ENCODE measurements around the gene HCRTR1.

HCRTR1 gene

DNA sequence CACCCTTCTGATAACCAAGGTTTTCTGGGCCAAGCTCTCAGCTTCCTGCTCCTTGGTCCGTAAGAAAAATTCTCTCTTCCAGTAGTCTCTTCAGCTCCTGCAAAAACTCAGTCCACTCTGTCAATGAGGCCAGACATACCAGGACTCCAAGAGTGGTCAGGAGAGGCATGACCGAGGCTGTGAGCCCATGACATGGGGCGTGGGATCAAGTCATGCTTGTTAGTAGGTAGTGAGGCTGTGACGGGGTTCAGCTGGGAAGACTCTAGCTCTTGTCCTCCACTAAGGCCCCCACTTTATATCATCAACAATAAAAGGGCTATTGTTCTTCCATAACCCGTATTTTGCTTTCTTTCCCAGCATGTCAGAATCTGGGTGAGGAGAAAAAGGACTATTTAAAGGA, 10.1 kb upstream of the HCRTR1 start:
- Mint-ChIP-seq H3K36me3 (ENCODE audit: low read depth) (no peaks in the 10 kb centered on the region), H3K27me3 (ENCODE audit: low read depth) (peaks cover 20% of the 10 kb centered on the region), H3K4me1 (ENCODE audit: low read depth) (peaks cover 2% of the 10 kb centered on the region), H3K27ac (no peak overlapping the region), H3K9me3 (no peaks in the 10 kb centered on the region), H3K4me3 (no peak overlapping the region)

- Mint-ChIP-seq H3K4me1 (ENCODE audit: low read depth) (peaks cover 2% of the 10 kb centered on the region), H3K27me3 (ENCODE audit: low read depth) (peaks cover 11% of the 10 kb centered on the region), H3K27ac (no peak overlapping the region), H3K9me3 (no peaks in the 10 kb centered on the region), H3K4me3 (no peak overlapping the region), H3K36me3 (ENCODE audit: low read depth) (no peaks in the 10 kb centered on the region)
Observed at GRCh38 chr1:31609514-31610118, 7.9 kb upstream of the HCRTR1 start.

DNA sequence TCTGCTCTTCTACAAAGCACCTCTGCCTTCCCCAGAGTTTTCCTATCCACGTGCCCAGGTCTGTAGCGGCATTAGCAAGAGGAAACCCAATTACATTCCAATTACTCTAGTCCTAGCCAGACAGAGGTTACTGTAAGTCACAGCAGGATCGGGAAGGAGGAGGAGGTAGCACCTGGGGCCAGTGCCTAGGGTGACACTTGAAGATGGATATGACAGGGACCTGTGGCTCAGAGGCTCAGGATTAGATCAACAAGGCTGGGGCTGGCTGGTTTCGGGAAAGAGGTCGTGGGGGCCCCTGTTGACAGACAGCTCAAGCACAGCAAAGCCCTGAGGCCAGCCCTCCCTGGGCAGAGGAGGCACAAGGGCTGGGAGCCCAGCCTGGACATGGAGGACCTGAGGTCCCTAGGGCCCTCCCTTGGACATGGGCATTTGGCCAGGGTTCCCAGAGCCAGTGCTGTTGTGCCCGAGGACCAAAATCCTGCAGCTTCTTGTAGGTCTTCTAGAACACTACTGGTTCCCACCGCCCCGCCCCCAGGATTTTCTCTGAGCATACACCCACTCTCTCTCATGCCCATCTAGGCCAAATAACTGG, 3.0 kb upstream of the HCRTR1 start:
- H3K36me3 Mint-ChIP-seq (ENCODE audit: low read depth): peaks cover 2% of the 10 kb centered on the region
- H3K27ac Mint-ChIP-seq: no peak overlapping the region
- H3K4me3 Mint-ChIP-seq: no peak overlapping the region
- peaks cover 37% of the 10 kb centered on the region for H3K27me3 Mint-ChIP-seq (ENCODE audit: low read depth)
- no peaks in the 10 kb centered on the region for H3K4me1 Mint-ChIP-seq (ENCODE audit: low read depth)
- H3K9me3 Mint-ChIP-seq: no peaks in the 10 kb centered on the region

- H3K4me1 Mint-ChIP-seq (ENCODE audit: low read depth): no peaks in the 10 kb centered on the region
- peaks cover 2% of the 10 kb centered on the region for H3K36me3 Mint-ChIP-seq (ENCODE audit: low read depth)
- H3K27me3 Mint-ChIP-seq (ENCODE audit: low read depth): peaks cover 40% of the 10 kb centered on the region
- no peaks in the 10 kb centered on the region for H3K9me3 Mint-ChIP-seq
- no peak overlapping the region for H3K4me3 Mint-ChIP-seq
- H3K27ac Mint-ChIP-seq: no peak overlapping the region
Observed at GRCh38 chr1:31615414-31615813, 2.1 kb upstream of the HCRTR1 start.

DNA sequence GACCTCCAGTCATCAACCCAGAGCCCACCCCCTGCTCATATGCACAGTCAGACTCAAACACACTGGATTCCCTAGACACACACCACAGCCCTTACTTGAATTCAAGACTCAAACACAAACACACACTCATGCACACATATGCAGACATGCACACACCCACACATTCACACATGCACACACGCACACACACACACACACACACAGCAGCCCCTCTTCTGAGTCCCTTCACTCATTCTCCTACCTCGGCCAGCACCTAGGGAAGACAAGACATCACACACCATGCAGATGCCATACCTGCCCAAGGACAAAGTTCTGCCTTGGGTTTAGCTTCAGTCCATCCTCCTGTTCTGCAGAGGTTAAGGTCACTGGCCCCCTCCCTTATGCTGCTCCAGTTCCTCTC, 1.6 kb upstream of the HCRTR1 start:
- Mint-ChIP-seq H3K27ac (no peak overlapping the region), H3K9me3 (no peaks in the 10 kb centered on the region), H3K4me3 (no peak overlapping the region), H3K27me3 (ENCODE audit: low read depth) (peaks cover 40% of the 10 kb centered on the region), H3K4me1 (ENCODE audit: low read depth) (no peaks in the 10 kb centered on the region), H3K36me3 (ENCODE audit: low read depth) (peaks cover 2% of the 10 kb centered on the region)

DNA sequence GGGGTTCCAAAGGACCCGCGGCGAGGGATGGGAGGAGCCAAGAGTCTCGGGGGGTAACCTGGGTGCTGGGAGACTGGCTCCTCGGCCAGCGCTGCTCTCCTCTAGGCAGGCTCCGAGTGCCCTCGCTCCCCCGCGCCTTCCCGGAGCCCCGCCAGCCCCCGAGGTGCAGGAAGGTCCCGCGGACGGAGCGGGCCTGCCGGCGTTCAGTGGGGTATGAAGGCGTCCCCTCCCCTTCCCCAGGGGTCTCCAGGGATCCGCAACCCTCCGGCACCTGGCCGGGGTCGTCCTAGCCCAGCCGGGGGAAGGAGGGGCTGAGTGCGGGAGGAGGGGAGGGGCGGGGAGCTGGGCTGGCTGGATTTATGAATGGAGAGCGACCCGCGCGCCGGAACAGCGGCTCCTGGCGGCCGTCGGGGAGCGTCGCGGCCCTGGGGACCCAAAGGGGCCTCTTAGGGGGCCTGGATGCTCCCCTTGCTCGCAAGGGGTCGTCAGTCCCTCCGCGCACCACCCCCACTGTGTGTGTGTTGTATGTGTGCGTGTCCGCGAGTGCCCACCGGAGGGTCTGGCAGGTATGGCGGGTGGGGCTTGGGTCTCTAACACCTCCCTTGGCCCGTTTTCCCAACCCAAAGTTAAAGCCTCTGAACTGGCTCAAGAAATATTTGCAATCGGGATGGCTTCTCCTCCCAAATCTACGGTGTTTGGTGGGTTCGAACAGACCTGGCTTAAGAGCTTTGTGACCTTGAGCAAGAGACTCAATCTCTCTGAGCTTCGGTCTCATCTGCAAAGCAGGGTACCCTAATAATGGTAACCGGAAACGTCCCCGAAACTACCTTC, 642 bp downstream of the HCRTR1 start:
- Mint-ChIP-seq H3K4me1 (ENCODE audit: low read depth) (peaks cover 1% of the 10 kb centered on the region), H3K36me3 (ENCODE audit: low read depth) (peaks cover 2% of the 10 kb centered on the region), H3K4me3 (no peak overlapping the region), H3K9me3 (no peaks in the 10 kb centered on the region), H3K27me3 (ENCODE audit: low read depth) (peaks cover 36% of the 10 kb centered on the region), H3K27ac (no peak overlapping the region)

- Mint-ChIP-seq H3K9me3 (no peaks in the 10 kb centered on the region), H3K27ac (no peak overlapping the region), H3K36me3 (ENCODE audit: low read depth) (peaks cover 2% of the 10 kb centered on the region), H3K4me3 (no peak overlapping the region), H3K27me3 (ENCODE audit: low read depth) (peaks cover 36% of the 10 kb centered on the region), H3K4me1 (ENCODE audit: low read depth) (peaks cover 6% of the 10 kb centered on the region)
Observed at GRCh38 chr1:31618916-31619846, 1.7 kb downstream of the HCRTR1 start.

DNA sequence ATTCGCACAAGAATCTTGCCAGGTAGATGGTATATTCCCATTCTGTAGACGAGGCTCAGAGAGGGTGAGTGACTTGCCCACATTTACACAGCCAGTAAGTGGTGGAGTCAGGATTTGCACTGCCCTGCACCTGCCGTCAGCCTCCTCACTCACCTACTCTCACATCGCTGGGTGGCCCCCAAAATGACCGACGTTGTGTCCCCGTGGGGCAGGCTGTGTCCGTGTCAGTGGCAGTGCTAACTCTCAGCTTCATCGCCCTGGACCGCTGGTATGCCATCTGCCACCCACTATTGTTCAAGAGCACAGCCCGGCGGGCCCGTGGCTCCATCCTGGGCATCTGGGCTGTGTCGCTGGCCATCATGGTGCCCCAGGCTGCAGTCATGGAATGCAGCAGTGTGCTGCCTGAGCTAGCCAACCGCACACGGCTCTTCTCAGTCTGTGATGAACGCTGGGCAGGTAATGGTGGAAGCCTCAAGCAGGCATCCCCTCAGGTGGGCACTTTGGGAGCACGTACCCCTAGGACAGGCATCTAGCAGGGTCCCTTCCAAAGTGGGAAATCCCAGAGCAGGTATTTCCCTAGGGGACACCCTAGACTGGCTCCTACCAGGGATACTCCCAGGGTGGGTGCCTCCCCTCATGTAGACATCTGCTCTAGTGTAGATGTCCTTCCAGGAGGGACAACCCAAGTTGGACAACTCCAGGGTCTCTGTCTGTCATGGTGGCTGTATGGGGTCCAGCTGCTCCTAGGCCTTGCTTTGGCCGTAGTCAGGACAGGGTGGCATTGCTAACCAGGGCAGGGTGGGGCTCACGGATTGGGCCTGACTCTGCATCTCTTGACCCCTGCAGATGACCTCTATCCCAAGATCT, 3.4 kb downstream of the HCRTR1 start:
- H3K27ac Mint-ChIP-seq: no peak overlapping the region
- H3K4me3 Mint-ChIP-seq: no peak overlapping the region
- peaks cover 32% of the 10 kb centered on the region for H3K27me3 Mint-ChIP-seq (ENCODE audit: low read depth)
- H3K9me3 Mint-ChIP-seq: no peaks in the 10 kb centered on the region
- H3K4me1 Mint-ChIP-seq (ENCODE audit: low read depth): peaks cover 8% of the 10 kb centered on the region
- peaks cover 2% of the 10 kb centered on the region for H3K36me3 Mint-ChIP-seq (ENCODE audit: low read depth)

DNA sequence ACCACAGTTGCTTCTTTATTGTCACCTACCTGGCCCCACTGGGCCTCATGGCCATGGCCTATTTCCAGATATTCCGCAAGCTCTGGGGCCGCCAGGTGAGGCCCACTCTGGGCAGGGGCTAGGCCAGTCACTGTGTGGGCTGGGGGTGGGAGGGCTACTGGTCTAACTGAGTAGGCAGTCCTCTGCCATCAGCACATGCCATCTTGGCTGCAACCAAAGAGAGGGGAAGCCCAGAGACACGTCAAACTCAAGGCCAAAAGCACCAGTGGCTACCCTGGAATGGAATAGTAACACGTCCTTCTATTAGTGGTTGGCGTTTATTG, 4.0 kb downstream of the HCRTR1 start:
- no peak overlapping the region for H3K4me3 Mint-ChIP-seq
- H3K36me3 Mint-ChIP-seq (ENCODE audit: low read depth): peaks cover 2% of the 10 kb centered on the region
- no peak overlapping the region for H3K27ac Mint-ChIP-seq
- no peaks in the 10 kb centered on the region for H3K9me3 Mint-ChIP-seq
- H3K4me1 Mint-ChIP-seq (ENCODE audit: low read depth): peaks cover 8% of the 10 kb centered on the region
- H3K27me3 Mint-ChIP-seq (ENCODE audit: low read depth): peaks cover 26% of the 10 kb centered on the region

DNA sequence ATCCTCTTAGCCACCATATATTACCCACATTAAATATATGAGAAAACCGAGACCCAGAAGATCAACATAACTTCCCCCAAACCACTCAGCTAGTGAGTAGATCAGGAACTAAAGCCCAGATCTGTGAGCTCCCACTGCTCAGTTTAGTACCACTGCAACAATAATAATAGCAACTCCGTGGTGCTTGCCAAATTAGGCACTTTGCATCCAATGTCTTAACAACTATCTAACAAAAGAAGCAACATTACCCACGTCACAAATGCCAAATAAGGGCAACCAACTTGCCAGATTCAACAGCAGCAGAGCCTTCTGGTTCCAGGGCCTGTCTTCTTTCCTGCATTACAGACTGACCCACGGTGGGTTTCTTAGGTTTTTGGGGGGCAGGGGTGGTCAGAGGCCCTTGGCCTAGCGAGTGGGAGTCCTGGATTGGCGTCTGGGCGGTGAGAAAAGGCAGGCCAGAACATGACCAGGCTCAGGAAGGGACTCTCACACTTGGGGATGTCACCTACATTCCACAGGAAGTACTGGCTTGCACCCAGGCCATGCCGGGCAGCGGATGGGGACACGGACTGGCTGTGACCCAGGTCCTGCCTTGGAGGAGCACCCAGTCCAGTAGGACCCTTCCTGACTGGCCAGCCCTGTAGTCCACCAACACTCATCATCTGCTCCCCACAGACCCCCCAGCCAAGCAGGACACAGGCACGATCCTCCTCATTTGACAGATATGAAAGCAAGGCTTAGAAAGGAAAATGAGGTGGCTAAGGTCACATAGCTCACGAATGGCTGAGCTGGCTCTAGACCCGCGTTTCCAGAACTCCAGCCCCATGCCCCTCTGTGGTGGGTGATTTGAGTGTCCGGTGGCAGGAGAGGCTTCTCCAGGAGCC, 4.6 kb downstream of the HCRTR1 start:
- H3K9me3 Mint-ChIP-seq: no peaks in the 10 kb centered on the region
- H3K4me1 Mint-ChIP-seq (ENCODE audit: low read depth): peaks cover 8% of the 10 kb centered on the region
- H3K4me3 Mint-ChIP-seq: no peak overlapping the region
- H3K27ac Mint-ChIP-seq: no peak overlapping the region
- H3K27me3 Mint-ChIP-seq (ENCODE audit: low read depth): peaks cover 20% of the 10 kb centered on the region
- H3K36me3 Mint-ChIP-seq (ENCODE audit: low read depth): peaks cover 4% of the 10 kb centered on the region

- H3K27ac Mint-ChIP-seq: no peak overlapping the region
- peaks cover 5% of the 10 kb centered on the region for H3K36me3 Mint-ChIP-seq (ENCODE audit: low read depth)
- peaks cover 8% of the 10 kb centered on the region for H3K4me1 Mint-ChIP-seq (ENCODE audit: low read depth)
- peaks cover 14% of the 10 kb centered on the region for H3K27me3 Mint-ChIP-seq (ENCODE audit: low read depth)
- H3K4me3 Mint-ChIP-seq: no peak overlapping the region
- no peaks in the 10 kb centered on the region for H3K9me3 Mint-ChIP-seq
Observed at GRCh38 chr1:31623365-31623764, 5.9 kb downstream of the HCRTR1 start.

DNA sequence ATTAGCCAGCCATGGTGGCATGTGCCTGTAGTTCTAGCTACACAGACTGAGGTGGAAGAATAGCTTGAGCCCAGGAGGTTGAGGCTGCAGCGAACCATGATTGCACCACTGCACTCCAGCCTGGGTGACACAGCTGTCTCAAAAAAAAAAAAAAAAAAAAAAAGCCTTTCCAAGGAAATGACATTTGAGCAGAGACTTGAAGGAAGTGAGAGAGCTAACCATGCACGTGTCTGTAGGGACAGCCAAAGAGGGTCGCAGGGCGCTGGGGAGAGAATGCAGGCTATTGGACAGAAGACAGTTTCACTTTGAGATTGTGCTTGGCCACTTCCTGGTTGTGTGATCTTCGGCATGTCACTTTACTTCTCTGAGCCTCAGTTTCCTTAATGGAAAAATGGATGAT, 6.8 kb downstream of the HCRTR1 start:
- Mint-ChIP-seq H3K4me3 (no peak overlapping the region), H3K27ac (no peak overlapping the region), H3K27me3 (ENCODE audit: low read depth) (peaks cover 4% of the 10 kb centered on the region), H3K9me3 (no peaks in the 10 kb centered on the region), H3K4me1 (ENCODE audit: low read depth) (peaks cover 8% of the 10 kb centered on the region), H3K36me3 (ENCODE audit: low read depth) (peaks cover 11% of the 10 kb centered on the region)
